GM06990 (cell line): ENCODE results near the gene ARHGEF19.

ENCODE experiments used
- DNase-seq: peaks from one replicate; pipeline ENCODE4 v3.0.0-alpha.2; 2011; ENCODE audit not compliant: insufficient read length; ENCODE audit errors: extremely low read depth
- H3K27me3 ChIP-seq: replicated peaks from 2 replicates; pipeline ENCODE4 v1.6.0; 2011; ENCODE audit warnings: low read length; ENCODE audit not compliant: control insufficient read depth, insufficient read depth
- H3K36me3 ChIP-seq: 2 replicates; pipeline ENCODE4 v1.5.1; 2011; ENCODE audit warnings: low read length; ENCODE audit not compliant: control insufficient read depth, insufficient read depth
- H3K4me3 ChIP-seq: replicated peaks from 2 replicates; pipeline ENCODE4 v1.5.1; 2011; ENCODE audit warnings: low read depth, mild to moderate bottlenecking, control low read depth, low read length
- CTCF ChIP-seq: IDR thresholded peaks from 2 replicates; pipeline ENCODE4 v1.5.1; 2011; ENCODE audit warnings: low read length, control low read depth, mild to moderate bottlenecking, inconsistent platforms; ENCODE audit not compliant: insufficient read depth, poor library complexity, severe bottlenecking

ARHGEF19 gene

GRCh38 chr1:16221499-16221898 is 9.0 kb upstream of the ARHGEF19 start:
- no peaks in the 10 kb centered on the region for H3K36me3 ChIP-seq
- no peak for DNase-seq
- no peak for TF ChIP-seq CTCF
- H3K4me3 ChIP-seq = no peak overlapping the region
- no peaks in the 10 kb centered on the region for H3K27me3 ChIP-seq

GRCh38 chr1:16219968-16220500 is 7.6 kb upstream of the ARHGEF19 start:
- DNase-seq = no peak
- Histone ChIP-seq H3K36me3 (no peaks in the 10 kb centered on the region), H3K4me3 (no peak overlapping the region), H3K27me3 (no peaks in the 10 kb centered on the region; the same call in 1 of the 2 replicates)
- no peak for TF ChIP-seq CTCF

DNA sequence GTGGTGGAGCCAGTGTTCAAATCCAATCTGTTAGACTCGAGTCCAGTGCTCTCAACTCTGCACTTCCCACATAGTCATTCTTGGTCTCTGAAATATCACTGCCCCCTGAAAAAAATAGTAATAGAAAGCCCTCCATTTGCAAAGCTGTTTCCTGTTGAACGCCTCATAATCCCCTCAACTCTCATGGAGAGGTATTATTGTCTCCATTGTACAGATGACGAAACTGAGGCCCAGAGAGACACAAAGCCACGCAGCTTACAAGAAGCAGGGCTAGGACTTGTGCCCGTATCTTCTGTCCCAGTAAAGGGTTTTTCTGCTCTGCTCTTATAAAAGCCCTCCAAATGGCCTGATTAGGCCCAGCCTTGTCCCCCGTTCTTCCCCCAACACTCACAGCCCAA is 6.2 kb upstream of the ARHGEF19 start:
- TF ChIP-seq CTCF = no peak
- H3K4me3 ChIP-seq = no peak overlapping the region
- no peak for DNase-seq
- H3K27me3 ChIP-seq = no peaks in the 10 kb centered on the region; the same call in 1 of the 2 replicates
- H3K36me3 ChIP-seq = no peaks in the 10 kb centered on the region

DNA sequence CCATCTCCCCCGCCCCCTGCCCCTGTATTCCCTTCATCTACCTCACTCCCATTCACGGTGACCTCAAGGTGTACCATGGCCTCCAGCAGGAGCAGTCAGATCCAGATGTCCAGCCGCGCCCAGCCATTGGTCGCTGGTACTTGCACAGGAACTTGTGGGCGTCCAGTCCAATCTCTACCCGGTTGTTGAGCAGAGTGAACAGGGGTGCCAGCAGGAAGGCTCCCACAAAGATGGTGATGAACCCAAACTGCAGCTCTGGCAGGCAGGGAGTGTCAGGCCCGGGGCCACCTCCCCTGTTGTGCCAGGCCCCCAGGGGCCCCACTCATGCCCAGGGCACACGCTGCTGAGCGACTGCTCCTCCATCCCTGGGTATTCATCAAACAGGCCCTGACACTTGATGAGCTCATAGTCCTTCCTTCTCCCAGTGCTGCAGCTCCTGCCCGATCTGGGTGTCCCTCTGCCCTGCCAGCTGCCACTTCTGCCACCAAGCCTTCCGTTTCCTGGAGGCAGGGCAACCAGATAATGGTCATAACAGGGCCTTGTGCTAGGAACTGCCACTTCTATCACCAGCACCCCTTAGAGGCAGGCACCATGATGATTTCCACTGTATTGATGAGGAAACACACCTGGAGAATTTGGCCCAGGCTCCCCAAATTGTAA is 5.7 kb upstream of the ARHGEF19 start:
- no peaks in the 10 kb centered on the region; the same call in 1 of the 2 replicates for H3K27me3 ChIP-seq
- no peak for DNase-seq
- no peak overlapping the region for H3K4me3 ChIP-seq
- no peaks in the 10 kb centered on the region for H3K36me3 ChIP-seq
- no peak for TF ChIP-seq CTCF

- DNase-seq = peak; percentile 92
- H3K36me3 ChIP-seq = no peaks in the 10 kb centered on the region
- no peaks in the 10 kb centered on the region; the same call in 1 of the 2 replicates for H3K27me3 ChIP-seq
- TF ChIP-seq CTCF = no peak
- peak overlapping the region; percentile 57 for H3K4me3 ChIP-seq
These were observed 4.8 kb upstream of the ARHGEF19 start for GRCh38 chr1:16217061-16217785.
